ENCODE measurements around the gene PDE11A.

DNA sequence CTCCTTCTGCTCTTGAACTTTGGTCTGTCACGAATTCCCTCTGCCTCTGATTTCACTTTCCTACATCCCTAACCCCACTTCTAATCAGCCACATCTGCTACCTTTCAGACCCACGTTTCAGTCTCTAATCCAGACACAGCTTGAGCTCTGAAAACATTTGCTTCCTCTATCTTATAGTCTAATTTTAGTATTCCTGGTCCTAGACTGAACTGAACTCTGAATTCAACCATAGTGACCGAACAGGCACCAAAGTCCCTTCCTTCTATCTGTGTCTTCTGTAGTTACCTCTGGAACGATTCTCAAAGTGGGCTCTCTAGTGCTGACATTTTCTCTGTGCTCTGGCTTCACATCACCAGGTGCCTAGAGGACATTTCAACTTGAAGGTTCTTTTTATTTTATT is 156.2 kb downstream of the PDE11A start:
- TF ChIP-seq POLR2A (IDR thresholded peaks at IDR 0.05): no peak
- no peak for TF ChIP-seq CTCF (IDR thresholded peaks at IDR 0.05)

Data from tibial nerve (tissue), 3 donors.